A204.1 (cell line): Measurements from ENCODE around the gene CAMK2G.
"Not testable (repeated sequence)": the region's sequence is repeated elsewhere in the genome, so short reads cannot be mapped to it uniquely, and the experiment has no call there.

Experiments
- FAIRE-seq: peaks from 2 replicates; lab custom pipeline; 2012; peaks lifted over from hg19 to GRCh38; lab: Jason Lieb, UNC

Gene CAMK2G

DNA sequence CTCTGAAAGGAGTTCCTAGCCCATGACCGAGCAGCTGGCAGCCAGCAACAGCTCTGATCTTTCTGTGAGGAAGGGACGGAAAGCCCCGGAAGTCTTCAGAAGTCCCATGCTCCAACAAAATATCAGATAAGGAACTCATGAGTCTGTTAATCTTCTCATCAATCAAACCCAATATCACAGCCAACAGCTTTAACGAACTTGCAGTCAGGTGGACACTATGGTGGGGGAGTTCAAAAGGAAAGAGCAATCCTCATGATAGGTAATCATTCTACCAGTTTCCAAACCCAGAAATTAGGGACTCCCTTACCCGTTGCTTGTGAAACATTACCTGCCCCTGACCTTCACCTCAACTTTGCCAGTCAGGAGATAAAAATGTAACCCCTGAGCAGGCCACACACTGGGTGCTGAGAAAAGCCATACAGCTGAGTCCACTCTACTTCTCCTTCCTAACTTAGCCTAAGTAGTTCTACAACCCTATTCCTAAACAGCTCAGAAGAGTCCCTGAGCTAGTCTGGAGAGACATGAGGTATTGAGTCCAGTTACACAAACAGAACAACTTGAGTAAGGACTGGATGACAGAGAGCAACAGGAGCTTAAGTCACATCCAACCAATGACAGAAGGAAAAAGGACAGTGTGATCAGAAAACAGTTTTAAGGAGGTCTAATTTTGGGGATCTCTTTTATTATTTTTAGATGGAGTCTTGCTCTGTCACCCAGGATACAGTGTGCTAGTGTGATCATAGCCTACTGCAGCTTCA is 65.1 kb downstream of the CAMK2G start:
- no peak for FAIRE-seq

DNA sequence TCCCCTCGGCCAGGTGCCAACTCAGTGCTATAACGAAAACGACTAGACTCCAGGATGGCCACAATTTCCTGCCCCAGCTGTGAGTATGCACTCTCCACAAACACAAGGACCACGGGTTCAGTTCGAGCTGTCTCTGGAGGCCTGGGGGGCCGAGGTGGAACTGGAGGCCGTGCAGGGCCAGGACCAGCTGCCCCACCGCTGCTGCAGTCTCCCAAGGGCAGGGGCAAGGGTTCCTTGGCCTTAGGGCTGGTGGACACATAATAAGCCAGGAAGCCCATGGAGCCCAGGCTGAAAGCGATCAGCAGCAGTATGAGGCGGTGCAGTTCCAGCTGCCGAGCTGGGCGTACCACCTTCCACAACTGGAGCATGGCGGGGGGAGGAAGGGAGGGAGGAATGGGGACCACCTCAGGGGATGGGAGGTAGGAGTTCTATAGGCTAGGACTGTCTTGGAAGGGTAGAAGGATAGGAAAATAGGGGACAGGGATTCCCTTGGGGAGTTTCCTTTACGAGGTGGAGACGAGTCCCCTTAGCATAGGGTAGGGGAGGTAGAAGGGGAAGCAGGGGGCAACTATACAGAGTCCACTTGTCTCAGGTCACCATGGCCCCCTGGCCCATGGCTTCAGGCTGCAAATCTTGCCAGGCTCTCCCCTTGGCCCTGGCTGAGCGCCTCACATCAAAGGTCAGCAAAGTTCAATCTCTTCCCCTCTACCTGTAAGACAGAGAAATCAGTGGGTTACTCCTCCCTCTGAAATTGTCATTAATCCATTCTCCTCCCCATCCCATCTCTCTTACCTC is 66.1 kb downstream of the CAMK2G start:
- no peak for FAIRE-seq

- FAIRE-seq: no peak
These were observed 66.9 kb downstream of the CAMK2G start for GRCh38 chr10:73807471-73807870.

- FAIRE-seq: no peak
These were observed 68.0 kb downstream of the CAMK2G start for GRCh38 chr10:73806176-73806950.

DNA sequence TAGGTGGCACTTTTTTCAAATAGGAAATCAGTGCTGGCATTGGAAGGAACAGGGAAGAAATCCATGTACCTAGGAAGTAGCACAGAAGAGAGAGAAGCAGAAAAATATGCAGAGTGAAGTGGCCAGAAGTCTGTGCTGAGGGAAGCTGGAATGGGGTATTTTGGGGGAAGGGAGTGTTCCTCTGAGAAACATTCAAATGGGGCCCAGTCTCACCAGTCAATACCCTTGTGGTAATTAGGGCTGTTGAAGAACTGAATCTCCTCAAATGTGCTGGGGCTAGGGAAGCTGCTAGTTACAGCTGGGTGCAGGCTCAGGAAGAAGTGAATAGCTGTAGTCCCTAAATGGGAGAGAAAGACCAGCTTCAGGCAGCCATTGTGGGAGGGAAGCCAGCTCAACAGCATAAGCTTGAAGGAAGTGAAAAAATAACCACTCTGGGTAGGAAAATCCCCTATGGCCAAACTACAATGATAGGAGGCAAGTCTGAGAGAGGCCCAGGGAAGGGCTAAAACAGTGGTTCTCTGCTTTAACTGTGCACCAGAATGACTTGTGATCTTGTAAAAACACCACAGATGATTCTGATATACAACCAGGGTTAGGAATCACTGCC is 70.6 kb downstream of the CAMK2G start:
- FAIRE-seq: no peak

- FAIRE-seq: no peak
These were observed 71.9 kb downstream of the CAMK2G start for GRCh38 chr10:73802276-73802991.

GRCh38 chr10:73801253-73801590 is 73.1 kb downstream of the CAMK2G start:
- FAIRE-seq: no peak

DNA sequence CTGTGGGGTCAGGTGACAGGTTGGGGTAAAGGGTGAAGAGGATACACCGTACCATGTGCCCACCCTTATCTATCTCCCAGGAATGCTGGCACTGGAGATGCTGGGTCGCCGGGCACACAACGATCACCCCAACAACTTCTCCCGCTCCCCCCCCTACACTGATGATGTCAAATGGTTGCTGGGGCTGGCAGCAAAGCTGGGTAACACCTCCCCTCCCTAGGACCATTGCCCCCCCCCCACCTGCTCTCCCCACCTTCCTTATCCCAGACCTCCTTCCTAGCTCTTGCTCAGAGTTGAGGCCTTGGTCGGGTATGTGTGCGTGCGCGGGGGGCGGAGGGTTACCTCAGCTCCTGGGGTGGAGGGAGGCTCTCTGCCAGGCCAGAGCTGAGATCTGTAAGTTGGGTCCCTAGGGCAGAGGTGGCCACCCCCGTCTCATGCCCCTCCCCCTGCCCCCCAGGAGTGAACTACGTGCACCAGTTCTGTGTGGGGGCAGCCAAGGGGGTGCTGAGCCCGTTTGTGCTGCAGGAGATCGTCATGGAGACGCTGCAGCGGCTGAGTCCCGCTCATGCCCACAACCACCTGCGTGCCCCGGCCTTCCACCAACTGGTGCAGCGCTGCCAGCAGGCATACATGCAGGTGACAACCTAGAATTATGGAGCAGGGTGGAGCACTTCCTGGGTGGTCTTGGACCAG is 73.6 kb downstream of the CAMK2G start:
- FAIRE-seq: no peak

- no peak for FAIRE-seq
These were observed 74.3 kb downstream of the CAMK2G start for GRCh38 chr10:73799899-73800559.

DNA sequence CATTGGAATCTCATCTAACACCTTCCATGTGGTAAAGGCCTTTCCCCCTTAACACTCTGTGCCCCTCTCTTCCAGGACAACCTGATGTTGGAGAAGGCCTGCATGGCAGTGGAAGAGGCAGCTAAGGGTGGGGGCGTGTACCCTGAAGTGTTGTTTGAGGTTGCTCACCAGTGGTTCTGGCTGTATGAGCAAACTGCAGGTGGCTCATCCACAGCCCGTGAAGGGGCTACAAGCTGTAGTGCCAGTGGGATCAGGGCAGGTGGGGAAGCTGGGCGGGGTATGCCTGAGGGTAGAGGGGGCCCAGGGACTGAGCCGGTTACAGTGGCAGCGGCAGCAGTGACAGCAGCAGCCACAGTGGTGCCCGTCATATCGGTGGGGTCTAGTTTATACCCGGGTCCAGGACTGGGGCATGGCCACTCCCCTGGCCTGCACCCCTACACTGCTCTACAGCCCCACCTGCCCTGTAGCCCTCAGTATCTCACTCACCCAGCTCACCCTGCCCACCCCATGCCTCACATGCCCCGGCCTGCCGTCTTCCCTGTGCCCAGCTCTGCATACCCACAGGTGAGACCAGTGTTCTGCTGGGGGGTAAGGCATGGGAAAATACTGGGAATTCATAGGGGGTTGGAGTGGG is 75.3 kb downstream of the CAMK2G start:
- FAIRE-seq: no peak

GRCh38 chr10:73798087-73798486 is 76.3 kb downstream of the CAMK2G start:
- no peak for FAIRE-seq

DNA sequence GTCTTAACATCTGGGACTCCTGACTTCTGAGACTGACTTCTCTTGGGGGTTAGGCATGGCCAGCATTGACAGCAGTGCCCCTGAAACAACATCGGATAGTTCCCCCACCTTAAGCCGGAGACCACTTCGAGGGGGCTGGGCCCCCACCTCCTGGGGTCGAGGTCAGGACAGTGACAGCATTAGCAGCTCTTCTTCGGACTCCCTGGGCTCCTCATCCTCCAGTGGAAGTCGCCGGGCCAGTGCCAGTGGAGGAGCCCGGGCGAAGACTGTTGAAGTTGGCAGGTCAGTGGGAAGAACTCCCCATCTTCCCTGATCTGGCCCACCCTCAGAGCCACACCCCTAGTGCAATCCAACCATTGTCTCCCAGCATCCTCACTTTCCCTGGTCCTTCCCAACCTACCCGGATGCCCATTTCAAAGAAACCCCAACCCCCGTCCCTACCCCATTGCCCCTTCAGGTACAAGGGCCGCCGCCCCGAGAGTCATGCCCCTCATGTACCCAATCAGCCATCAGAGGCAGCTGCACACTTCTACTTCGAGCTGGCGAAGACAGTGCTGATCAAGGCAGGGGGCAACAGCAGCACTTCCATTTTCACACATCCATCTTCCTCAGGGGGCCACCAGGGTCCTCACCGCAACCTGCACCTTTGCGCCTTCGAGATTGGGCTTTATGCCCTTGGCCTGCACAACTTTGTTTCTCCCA is 76.9 kb downstream of the CAMK2G start:
- FAIRE-seq: no peak

DNA sequence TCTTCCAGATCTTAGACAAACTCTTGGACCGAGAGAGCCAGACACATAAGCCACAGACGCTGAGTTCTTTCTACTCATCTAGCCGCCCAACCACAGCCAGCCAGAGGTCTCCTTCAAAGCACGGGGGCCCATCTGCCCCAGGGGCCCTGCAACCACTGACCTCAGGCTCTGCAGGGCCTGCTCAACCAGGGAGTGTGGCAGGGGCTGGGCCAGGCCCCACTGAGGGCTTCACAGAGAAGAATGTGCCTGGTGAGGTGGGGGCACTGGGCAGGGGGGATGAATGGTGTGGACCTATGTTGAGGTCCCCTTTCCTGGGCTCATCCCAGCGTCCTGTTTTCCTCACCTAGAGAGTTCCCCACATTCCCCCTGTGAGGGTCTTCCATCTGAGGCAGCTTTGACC is 77.6 kb downstream of the CAMK2G start:
- no peak for FAIRE-seq

DNA sequence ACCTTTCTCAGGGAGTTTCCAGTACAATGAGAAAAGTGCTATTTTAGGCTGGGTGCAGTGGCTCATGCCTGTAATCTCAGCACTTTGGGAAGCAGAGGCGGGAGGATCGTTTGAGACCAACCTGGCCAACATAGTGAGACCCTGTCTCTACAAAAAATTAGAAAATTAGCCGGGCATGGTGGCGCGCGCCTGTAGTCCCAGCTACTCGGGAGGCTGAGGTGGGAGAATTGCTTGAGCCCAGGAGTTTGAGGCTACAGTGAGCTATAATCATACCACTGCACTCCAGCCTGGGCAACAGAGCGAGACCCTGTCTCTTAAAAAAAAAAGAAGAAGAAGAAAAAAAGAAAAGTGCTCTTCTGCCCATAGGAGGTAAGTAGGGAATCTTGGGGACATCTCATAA is 78.3 kb downstream of the CAMK2G start:
- FAIRE-seq: not testable (repeated sequence)

- not testable (repeated sequence) for FAIRE-seq
These were observed 78.9 kb downstream of the CAMK2G start for GRCh38 chr10:73795491-73795890.

DNA sequence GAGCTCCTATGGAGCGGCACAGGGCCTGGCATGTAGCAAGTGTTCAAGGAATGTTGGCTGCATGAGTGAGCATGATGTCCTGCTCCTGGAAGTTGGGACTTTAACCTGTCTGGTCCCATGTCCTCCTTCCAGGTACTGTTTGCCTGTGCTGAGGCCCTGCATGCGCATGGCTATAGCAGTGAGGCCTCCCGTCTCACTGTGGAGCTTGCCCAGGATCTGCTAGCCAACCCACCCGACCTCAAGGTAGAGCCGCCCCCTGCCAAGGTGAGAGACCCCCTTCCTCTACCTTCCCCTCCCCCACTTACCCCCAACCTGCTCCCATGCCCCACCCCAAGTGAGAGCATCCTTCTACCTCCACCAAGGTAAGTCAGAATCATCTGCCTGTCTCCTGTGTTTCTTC is 80.9 kb downstream of the CAMK2G start:
- FAIRE-seq: no peak

GRCh38 chr10:73791871-73792400 is 82.4 kb downstream of the CAMK2G start:
- no peak for FAIRE-seq

GRCh38 chr10:73790886-73791625 is 83.3 kb downstream of the CAMK2G start:
- FAIRE-seq: no peak

GRCh38 chr10:73789659-73790055 is 84.7 kb downstream of the CAMK2G start:
- FAIRE-seq: no peak
